BJ (cell line): ENCODE measurements around the gene TOX2. TPM values are rescaled to one million over a fixed set of nuclear protein-coding genes. Genes with fewer than 3 reads are reported as not detected.

Experiments used
- CTCF ChIA-PET: fragments of 350-600 bp; formaldehyde crosslinking; extraction: SDS; loops from one replicate; lab custom pipeline; 2021; ENCODE audit warnings: antibody characterized with exemption, inconsistent platforms; lab: Yijun Ruan, JAX
- POLR2A ChIA-PET: fragments of 300-600 bp; sonication (Branson Sonifier 250); formaldehyde crosslinking; extraction: SDS; loops from one replicate; lab custom pipeline; 2021; ENCODE audit warnings: antibody characterized with exemption; lab: Charles Lee
- DNase-seq: peaks from one replicate; pipeline ENCODE4 v3.0.0-alpha.2; 2011; ENCODE audit warnings: low read depth
- H3K27me3 ChIP-seq: 2 replicates; pipeline ENCODE4 v1.6.0; 2011; ENCODE audit warnings: low read length; ENCODE audit not compliant: control insufficient read depth, insufficient read depth
- H3K36me3 ChIP-seq: 2 replicates; pipeline ENCODE4 v1.5.1; 2011; ENCODE audit warnings: low read length; ENCODE audit not compliant: control insufficient read depth, insufficient read depth
- H3K4me3 ChIP-seq: 2 replicates; pipeline ENCODE4 v1.5.1; 2011; ENCODE audit warnings: low read depth, mild to moderate bottlenecking, control low read depth, low read length
- polyA plus RNA-seq: library from polyadenylated mRNA; depleted of rRNA; stranded (reverse); fragments of >200 nt; gene quantifications from 2 replicates; pipeline ENCODE4 v1.2.3, GENCODE V29; 2011
- TF ChIP-seq, protein P1 (sequence below): IDR thresholded peaks from 2 replicates; pipeline ENCODE4 v1.5.1; 2011; ENCODE audit warnings: low read depth, mild to moderate bottlenecking, control low read depth, inconsistent platforms, low read length, moderate library complexity; ENCODE audit not compliant: insufficient read depth

Gene TOX2
- polyA plus RNA-seq, 1 experiment = 7.6 TPM

DNA sequence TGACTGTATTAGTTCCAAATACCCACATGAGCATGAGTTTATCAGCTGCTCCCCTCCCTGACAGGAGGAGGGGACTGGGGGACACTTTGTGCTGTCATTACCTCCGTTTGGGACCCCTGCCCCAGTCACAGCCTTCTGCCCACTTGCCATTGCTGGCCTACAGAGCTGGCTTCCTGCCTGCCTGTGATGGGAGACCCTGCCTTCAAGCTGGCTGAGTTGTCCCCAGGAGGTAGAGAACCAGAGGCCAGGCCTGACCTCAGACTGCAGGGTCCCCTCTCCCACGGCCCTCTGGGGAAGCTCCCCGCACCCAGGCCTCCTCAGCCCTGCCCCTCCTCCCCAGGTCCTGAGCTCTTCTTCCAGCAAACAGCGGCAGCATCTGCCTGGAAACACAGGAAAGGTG lies 166.8 kb downstream of the TOX2 start:
- no peak for DNase-seq
- ChIA-PET POLR2A (no interaction called here), CTCF (interaction anchor here (0.6 to 8.7 kb wide), 9 partner anchors 13 to 543 kb away, joined by 3 to 140 read pairs (median 3); no protein-coding TSS in a partner anchor)
- H3K27me3 ChIP-seq = no peaks in the 10 kb centered on the region
- TF ChIP-seq, protein P1, sequence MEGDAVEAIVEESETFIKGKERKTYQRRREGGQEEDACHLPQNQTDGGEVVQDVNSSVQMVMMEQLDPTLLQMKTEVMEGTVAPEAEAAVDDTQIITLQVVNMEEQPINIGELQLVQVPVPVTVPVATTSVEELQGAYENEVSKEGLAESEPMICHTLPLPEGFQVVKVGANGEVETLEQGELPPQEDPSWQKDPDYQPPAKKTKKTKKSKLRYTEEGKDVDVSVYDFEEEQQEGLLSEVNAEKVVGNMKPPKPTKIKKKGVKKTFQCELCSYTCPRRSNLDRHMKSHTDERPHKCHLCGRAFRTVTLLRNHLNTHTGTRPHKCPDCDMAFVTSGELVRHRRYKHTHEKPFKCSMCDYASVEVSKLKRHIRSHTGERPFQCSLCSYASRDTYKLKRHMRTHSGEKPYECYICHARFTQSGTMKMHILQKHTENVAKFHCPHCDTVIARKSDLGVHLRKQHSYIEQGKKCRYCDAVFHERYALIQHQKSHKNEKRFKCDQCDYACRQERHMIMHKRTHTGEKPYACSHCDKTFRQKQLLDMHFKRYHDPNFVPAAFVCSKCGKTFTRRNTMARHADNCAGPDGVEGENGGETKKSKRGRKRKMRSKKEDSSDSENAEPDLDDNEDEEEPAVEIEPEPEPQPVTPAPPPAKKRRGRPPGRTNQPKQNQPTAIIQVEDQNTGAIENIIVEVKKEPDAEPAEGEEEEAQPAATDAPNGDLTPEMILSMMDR = no peak
- H3K36me3 ChIP-seq = no peaks in the 10 kb centered on the region
- H3K4me3 ChIP-seq = no peak overlapping the region

DNA sequence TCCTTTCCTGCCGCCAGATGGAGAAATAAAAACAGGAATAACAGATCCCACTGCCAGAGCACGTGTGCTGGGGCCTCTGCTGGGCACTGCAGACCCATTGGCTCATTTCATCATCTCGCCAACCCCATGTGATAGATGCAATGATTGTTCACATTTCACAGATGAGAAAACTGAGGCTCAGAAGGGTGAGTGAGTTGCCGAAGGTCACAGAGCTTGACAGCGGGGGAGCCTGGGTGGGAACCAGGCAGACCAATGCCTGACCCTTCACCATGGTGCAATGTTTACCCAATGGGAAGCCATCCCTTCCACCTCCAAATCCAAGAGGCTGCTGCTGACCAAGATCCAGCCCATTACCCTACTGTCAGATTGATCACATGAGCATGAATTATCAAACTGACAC lies 167.2 kb downstream of the TOX2 start:
- TF ChIP-seq, protein P1 = no peak
- Histone ChIP-seq H3K27me3 (no peaks in the 10 kb centered on the region), H3K4me3 (no peak overlapping the region), H3K36me3 (no peaks in the 10 kb centered on the region)
- ChIA-PET CTCF (interaction anchor here (0.6 to 8.7 kb wide), 8 partner anchors 13 to 544 kb away, joined by 3 to 140 read pairs (median 3); no protein-coding TSS in a partner anchor), POLR2A (no interaction called here)
- DNase-seq = no peak

DNA sequence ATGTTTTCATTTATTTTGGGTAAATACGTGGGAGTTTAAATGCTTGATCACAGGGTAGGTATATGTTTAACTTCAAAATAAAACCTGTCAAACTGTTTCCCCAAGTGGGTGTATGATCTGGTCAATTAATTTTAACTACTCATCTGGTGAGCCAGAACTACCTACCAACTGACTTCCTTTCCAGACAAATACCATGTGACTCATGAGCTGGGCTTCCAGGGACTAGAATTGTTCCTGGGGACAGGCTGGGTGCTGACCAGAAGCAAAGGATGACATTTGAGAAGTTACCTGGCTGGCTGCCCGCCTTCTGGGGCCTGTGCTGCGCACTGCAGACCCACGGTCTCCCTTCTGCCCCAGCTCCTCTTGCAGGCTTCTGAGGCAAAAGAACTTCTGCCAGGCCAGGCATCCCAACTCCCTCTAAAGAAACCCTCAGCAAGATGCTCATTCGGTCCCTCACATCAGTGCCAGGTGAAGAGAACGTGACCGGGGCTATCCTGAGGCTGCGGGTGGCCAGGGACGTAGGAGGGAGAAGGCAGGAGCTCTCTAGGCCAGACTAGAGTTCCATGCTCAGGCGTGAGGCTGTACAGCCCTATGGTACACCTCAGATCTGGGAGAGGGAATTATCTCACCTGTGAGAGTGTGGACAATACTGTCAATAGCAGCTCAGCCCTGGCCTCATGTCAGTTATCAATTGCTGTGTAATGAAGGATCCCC lies 168.7 kb downstream of the TOX2 start:
- no peaks in the 10 kb centered on the region for H3K36me3 ChIP-seq
- TF ChIP-seq, protein P1 = no peak
- no peaks in the 10 kb centered on the region for H3K27me3 ChIP-seq
- peak; percentile 39 for DNase-seq
- H3K4me3 ChIP-seq = no peak overlapping the region
- ChIA-PET POLR2A (no interaction called here), CTCF (interaction anchor here (0.6 to 8.7 kb wide), 8 partner anchors 9 to 545 kb away, joined by 3 to 140 read pairs (median 3); no protein-coding TSS in a partner anchor)

DNA sequence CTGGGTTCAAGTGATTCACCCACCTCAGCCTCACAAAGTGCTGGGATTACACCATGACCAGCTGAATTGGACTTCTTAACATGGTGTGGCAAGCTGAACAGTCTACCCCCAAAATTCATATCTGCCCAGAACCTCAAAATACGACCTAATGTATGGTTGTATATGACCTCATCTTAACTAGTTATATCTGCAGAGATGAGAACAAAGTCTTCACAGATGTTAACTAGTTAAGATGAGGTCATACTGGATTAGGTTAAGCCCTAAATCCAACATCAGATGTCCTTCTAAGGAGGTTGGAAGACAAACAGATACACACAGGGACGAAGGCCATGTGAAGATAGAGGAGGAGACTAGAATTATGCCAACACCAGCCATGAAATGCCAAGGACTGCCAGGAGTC lies 169.8 kb downstream of the TOX2 start:
- CTCF ChIA-PET = interaction anchor here (0.7 to 8.7 kb wide), 2 partner anchors 329 to 334 kb away, joined by 4 to 140 read pairs; no protein-coding TSS in a partner anchor
- no peak overlapping the region for H3K4me3 ChIP-seq
- POLR2A ChIA-PET = no interaction called here
- H3K27me3 ChIP-seq = no peaks in the 10 kb centered on the region
- TF ChIP-seq, protein P1 = no peak
- no peak for DNase-seq
- no peaks in the 10 kb centered on the region for H3K36me3 ChIP-seq

DNA sequence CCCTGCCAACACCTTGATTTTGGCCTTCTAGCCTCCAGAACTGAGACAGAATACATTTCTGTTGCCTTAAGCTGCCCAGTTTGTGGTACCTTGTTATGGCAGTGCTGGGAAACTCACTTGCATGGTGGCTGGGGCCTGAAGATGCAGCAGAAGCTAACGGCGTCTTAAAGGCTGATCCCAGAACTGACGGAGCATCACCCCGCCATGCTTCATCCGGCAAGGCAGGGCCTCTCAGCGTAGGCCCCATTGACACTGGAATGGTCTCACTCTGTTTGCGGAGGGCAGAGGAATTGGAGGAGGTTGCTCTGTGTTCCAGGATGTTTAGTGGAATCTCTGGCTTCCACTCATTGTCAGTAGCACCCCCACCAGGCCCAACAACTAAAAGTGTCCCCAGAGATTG lies 170.2 kb downstream of the TOX2 start:
- no peak overlapping the region for H3K4me3 ChIP-seq
- ChIA-PET CTCF (interaction anchor here (0.6 to 1.2 kb wide), 2 partner anchors 38 to 403 kb away, joined by 4 read pairs; no protein-coding TSS in a partner anchor), POLR2A (no interaction called here)
- no peaks in the 10 kb centered on the region for H3K36me3 ChIP-seq
- no peaks in the 10 kb centered on the region for H3K27me3 ChIP-seq
- TF ChIP-seq, protein P1 = no peak
- DNase-seq = no peak
